Purkinje cell (primary cell): ENCODE results near the gene OAS2. TPM values are rescaled to one million over a fixed set of nuclear protein-coding genes. Genes with fewer than 3 reads are reported as not detected.

ENCODE experiments used
- polyA plus RNA-seq: library from polyadenylated mRNA; unstranded; fragments of >200 nt; fragmentation: Nextera tagmentation; gene quantifications from 2 replicates; pipeline ENCODE4 v1.2.1, GENCODE V29; 2014

OAS2 gene, protein sequence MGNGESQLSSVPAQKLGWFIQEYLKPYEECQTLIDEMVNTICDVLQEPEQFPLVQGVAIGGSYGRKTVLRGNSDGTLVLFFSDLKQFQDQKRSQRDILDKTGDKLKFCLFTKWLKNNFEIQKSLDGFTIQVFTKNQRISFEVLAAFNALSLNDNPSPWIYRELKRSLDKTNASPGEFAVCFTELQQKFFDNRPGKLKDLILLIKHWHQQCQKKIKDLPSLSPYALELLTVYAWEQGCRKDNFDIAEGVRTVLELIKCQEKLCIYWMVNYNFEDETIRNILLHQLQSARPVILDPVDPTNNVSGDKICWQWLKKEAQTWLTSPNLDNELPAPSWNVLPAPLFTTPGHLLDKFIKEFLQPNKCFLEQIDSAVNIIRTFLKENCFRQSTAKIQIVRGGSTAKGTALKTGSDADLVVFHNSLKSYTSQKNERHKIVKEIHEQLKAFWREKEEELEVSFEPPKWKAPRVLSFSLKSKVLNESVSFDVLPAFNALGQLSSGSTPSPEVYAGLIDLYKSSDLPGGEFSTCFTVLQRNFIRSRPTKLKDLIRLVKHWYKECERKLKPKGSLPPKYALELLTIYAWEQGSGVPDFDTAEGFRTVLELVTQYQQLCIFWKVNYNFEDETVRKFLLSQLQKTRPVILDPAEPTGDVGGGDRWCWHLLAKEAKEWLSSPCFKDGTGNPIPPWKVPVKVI
- 0.34 TPM in 1 of 2 replicates, not detected in the other for polyA plus RNA-seq

GRCh38 chr12:112978163-112979040 is at the start of gene OAS2:
Gene OAS2, plus strand, starts transcription at chr12:112978519. Its CDS starts 90 bp downstream, at chr12:112978609.

DNA sequence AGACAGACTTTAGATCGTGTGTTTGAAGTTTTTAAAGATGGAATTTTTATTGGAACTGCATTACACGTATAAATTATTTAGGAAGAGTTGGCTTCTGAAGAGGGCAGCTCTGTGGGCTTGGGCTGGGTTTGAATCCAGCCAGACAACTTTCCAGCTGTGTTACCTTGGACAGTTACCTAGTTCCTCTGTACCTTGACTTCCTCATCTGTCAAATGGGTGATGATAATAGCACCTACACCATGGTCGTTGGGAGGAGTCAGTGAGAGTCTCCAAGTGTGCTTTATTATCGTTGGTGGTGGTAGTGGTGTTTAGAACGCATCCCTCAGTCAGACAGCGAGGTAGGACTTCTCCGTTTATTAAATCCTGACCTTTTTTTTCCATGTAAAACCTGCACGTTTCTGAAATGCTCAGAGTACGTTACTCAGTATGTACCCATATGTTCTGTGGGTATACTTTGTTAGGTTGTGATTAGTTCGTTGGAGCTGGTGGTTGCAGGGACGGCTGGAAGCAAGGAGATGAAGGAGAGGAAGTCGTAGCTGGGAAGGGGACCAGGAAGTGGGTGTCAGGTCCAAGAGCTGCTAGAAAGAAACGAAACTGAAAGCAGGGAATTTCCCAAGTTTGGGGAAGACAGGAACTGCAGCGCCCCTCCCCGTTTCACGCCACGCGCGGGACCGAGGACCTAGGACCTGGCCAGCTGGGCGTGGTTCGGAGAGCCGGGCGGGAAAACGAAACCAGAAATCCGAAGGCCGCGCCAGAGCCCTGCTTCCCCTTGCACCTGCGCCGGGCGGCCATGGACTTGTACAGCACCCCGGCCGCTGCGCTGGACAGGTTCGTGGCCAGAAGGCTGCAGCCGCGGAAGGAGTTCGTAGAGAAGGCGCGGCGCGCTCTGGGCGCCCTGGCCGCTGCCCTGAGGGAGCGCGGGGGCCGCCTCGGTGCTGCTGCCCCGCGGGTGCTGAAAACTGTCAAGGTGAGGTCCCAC is 40.3 kb upstream of the OAS2 start, which contains the start of gene OAS3:
Gene OAS3, plus strand, starts transcription at position 734 of the 979 bp plus-strand sequence. Its CDS starts 57 bp downstream, at position 791.

GRCh38 chr12:113056631-113057488 is 78.5 kb downstream of the OAS2 start, which contains the start of gene DTX1:
Gene DTX1, plus strand, starts transcription at chr12:113056730. Its CDS starts 1,463 bp downstream, at chr12:113058193.

Other genes starting within 250 kb of the OAS2 start
- 5.9 and 25.9 TPM in 2 replicates for gene RPH3A, start 186.8 kb upstream of the OAS2 start, polyA plus RNA-seq
- 0.58 TPM in 1 of 2 replicates, not detected in the other for gene OAS1, start 71.6 kb upstream of the OAS2 start, polyA plus RNA-seq
- gene OAS3, start 40.0 kb upstream of the OAS2 start, polyA plus RNA-seq = 1.5 and 2.3 TPM in 2 replicates
- gene DTX1, start 78.2 kb downstream of the OAS2 start, polyA plus RNA-seq = 11.7 and 13.5 TPM in 2 replicates
- 5.5 TPM in 1 of 2 replicates, not detected in the other for gene RASAL1, start 157.2 kb downstream of the OAS2 start, polyA plus RNA-seq
- not detected in 2 replicates for gene CFAP73, start 171.2 kb downstream of the OAS2 start, polyA plus RNA-seq
- 5.3 and 6.1 TPM in 2 replicates for gene DDX54, start 207.0 kb downstream of the OAS2 start, polyA plus RNA-seq
- 10.7 and 13.0 TPM in 2 replicates for gene RITA1, start 207.2 kb downstream of the OAS2 start, polyA plus RNA-seq
- gene TPCN1, start 242.9 kb downstream of the OAS2 start, polyA plus RNA-seq = 1.6 and 1.9 TPM in 2 replicates